Activated CD8-positive, alpha-beta memory T cell treated with anti-CD3 and anti-CD28 coated beads, Interleukin-2, amount 50 U/mL, for 24 hours (primary cell): ENCODE results near the gene KLK7.
"Not testable (repeated sequence)": the region's sequence is repeated elsewhere in the genome, so short reads cannot be mapped to it uniquely, and the experiment has no call there.

ENCODE experiments used
- DNase-seq: peaks from one replicate; pipeline ENCODE4 v3.0.0-alpha.2; 2020; ENCODE audit errors: extremely low read depth

The KLK7 gene

GRCh38 chr19:51012661-51013190 lies 29.0 kb upstream of the KLK7 start:
- no peak for DNase-seq

- DNase-seq = no peak
Observed at GRCh38 chr19:51010066-51010795, 26.5 kb upstream of the KLK7 start.

- no peak for DNase-seq
Observed at GRCh38 chr19:51009061-51009891, 25.6 kb upstream of the KLK7 start.

GRCh38 chr19:51007488-51007887 lies 23.8 kb upstream of the KLK7 start:
- DNase-seq = no peak

- no peak for DNase-seq
Observed at GRCh38 chr19:51006406-51006805, 22.7 kb upstream of the KLK7 start.

- no peak for DNase-seq
Observed at GRCh38 chr19:51005248-51005647, 21.5 kb upstream of the KLK7 start.

- no peak for DNase-seq
Observed at GRCh38 chr19:51003316-51003715, 19.6 kb upstream of the KLK7 start.

- no peak for DNase-seq
Observed at GRCh38 chr19:51002542-51003311, 19.0 kb upstream of the KLK7 start.

- no peak for DNase-seq
Observed at GRCh38 chr19:51002089-51002532, 18.4 kb upstream of the KLK7 start.

GRCh38 chr19:51001515-51001914 lies 17.8 kb upstream of the KLK7 start, which contains the start of gene KLK8:
KLK8 (minus strand) TSS chr19:51001604; CDS start chr19:51001167, 437 bp downstream.
- DNase-seq = no peak

GRCh38 chr19:51000981-51001380 lies 17.3 kb upstream of the KLK7 start:
- DNase-seq = no peak

GRCh38 chr19:51000426-51000825 lies 16.7 kb upstream of the KLK7 start:
- no peak for DNase-seq

- DNase-seq = no peak
Observed at GRCh38 chr19:50998686-50999085, 15.0 kb upstream of the KLK7 start.

GRCh38 chr19:50998061-50998460 lies 14.3 kb upstream of the KLK7 start:
- DNase-seq = no peak

GRCh38 chr19:50994129-50994528 lies 10.4 kb upstream of the KLK7 start:
- DNase-seq = no peak

GRCh38 chr19:50992666-50993035 lies 8.9 kb upstream of the KLK7 start:
- no peak for DNase-seq

GRCh38 chr19:50984416-50984815 lies 699 bp upstream of the KLK7 start:
- not testable (repeated sequence) for DNase-seq

GRCh38 chr19:50982186-50982585 lies 1.5 kb downstream of the KLK7 start:
- no peak for DNase-seq

- no peak for DNase-seq
Observed at GRCh38 chr19:50981587-50982146, 2.0 kb downstream of the KLK7 start.

GRCh38 chr19:50980208-50980607 lies 3.5 kb downstream of the KLK7 start:
- no peak for DNase-seq

- DNase-seq = no peak
Observed at GRCh38 chr19:50979758-50980157, 4.0 kb downstream of the KLK7 start.
